ENCODE measurements around the gene ACTR6.

ACTR6 gene

DNA sequence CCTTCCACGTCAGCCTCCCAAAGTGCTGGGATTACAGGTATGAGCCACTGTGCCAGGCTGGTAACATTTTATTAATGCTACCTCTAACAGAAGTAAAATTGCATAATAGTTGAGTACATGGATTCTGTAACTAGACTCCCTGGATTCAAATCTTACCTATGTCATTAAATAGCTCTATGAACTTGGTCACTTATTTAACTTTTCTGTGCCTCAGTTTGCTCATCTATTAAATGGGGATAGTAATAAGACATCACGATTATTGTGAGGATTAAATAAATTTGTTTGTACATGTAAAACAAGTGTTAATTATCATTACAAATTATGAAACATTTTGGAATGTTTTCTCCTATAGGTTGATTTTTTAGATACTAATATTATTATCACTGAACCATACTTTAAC, 6.7 kb downstream of the ACTR6 start:
- no peak for DNase-seq (ENCODE audit: low read depth)
- no peak overlapping the region for H3K4me3 ChIP-seq (ENCODE audit: low read depth, low read length)
- TF ChIP-seq, protein P1, sequence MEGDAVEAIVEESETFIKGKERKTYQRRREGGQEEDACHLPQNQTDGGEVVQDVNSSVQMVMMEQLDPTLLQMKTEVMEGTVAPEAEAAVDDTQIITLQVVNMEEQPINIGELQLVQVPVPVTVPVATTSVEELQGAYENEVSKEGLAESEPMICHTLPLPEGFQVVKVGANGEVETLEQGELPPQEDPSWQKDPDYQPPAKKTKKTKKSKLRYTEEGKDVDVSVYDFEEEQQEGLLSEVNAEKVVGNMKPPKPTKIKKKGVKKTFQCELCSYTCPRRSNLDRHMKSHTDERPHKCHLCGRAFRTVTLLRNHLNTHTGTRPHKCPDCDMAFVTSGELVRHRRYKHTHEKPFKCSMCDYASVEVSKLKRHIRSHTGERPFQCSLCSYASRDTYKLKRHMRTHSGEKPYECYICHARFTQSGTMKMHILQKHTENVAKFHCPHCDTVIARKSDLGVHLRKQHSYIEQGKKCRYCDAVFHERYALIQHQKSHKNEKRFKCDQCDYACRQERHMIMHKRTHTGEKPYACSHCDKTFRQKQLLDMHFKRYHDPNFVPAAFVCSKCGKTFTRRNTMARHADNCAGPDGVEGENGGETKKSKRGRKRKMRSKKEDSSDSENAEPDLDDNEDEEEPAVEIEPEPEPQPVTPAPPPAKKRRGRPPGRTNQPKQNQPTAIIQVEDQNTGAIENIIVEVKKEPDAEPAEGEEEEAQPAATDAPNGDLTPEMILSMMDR (IDR thresholded peaks at IDR 0.05; ENCODE audit: control insufficient read depth, extremely low read depth, insufficient read depth) = no peak

DNA sequence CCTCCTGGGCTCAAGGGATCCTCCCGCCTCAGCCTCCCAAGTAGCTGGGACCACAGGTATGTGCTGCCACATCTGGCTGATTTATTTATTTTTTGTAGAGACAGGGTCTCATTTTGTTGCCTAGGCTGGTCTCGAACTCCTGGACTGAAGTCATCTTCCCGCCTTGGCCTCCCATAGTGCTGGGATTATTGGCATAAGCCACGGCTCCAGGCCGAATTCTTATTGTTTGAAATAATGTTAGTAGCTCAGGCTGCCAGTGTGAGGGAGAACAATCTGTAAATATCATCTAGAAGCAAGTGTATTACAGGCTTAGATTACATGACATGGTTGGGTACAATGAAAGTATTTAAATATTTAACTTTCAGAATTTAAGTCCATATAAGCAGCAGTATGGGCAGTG, 8.2 kb downstream of the ACTR6 start:
- TF ChIP-seq, protein P1 (IDR thresholded peaks at IDR 0.05; ENCODE audit: control insufficient read depth, extremely low read depth, insufficient read depth) = no peak
- no peak for DNase-seq (ENCODE audit: low read depth)

DNA sequence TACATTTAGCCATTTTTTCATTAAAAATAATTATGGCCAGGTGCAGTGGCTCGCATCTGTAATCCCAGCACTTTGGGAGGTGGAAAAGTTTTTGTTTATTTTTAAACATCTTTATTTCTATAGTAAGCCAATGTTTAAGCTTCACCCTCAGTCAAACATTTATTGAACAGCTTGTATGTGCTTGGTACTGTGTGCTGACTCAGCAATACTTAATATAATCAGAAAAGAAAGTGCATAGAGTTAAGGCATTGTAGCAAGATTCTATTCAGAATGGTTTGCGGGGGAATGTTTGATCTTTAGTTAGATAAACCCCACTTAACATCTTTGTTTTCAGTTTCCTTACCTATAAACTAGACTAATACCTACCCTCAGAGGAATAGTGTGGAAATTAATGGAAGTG, 11.1 kb downstream of the ACTR6 start:
- no peak for DNase-seq (ENCODE audit: low read depth)
- TF ChIP-seq, protein P1 (IDR thresholded peaks at IDR 0.05; ENCODE audit: control insufficient read depth, extremely low read depth, insufficient read depth) = no peak
- H3K4me3 ChIP-seq (ENCODE audit: low read depth, low read length) = no peak overlapping the region

More for the DNA sequence above, 8.2 kb downstream of the ACTR6 start:
- H3K4me3 ChIP-seq (ENCODE audit: low read depth, low read length) = no peak overlapping the region

DNA sequence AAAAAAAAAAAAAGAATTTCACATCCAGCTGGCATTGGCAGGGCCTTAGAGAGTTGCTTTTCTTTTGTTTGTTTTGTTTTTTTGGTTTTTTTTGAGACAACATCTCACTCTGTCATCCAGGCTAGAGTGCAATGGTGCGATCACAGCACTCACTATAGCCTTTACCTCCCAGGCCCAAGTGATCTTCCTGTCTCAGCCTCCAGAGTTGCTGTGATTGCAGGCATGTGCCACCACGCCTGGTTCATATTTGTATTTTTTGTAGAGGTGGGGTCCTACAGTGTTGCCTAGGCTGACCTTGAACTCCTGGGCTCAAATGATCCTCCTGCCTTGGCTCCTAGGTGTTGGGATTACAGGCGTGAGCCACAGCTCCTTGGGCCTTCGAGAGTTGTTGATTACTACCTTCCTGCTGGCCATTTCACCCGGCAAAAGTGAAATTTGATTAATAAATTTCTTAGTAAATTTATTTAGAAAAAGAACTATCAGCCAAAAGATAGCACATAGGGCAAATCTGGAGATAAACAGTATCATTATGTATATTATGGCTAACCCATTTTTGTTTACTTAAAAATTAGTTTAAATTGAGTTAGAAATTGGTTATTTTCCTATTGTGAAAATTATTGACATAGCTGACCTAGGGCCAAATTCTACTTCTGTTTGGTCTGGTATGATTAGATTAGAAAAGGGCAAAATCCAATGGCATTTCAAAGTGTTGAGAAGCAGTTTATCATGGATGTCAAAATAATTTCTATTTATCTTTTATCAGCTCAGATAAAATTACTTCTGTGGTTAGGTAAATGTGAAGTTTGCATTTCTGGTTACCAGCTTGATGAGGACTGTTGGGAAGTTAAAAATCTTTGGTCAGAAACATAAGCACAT, 12.6 kb downstream of the ACTR6 start:
- no peak overlapping the region for H3K4me3 ChIP-seq (ENCODE audit: low read depth, low read length)
- no peak for DNase-seq (ENCODE audit: low read depth)
- TF ChIP-seq, protein P1 (IDR thresholded peaks at IDR 0.05; ENCODE audit: control insufficient read depth, extremely low read depth, insufficient read depth) = no peak

DNA sequence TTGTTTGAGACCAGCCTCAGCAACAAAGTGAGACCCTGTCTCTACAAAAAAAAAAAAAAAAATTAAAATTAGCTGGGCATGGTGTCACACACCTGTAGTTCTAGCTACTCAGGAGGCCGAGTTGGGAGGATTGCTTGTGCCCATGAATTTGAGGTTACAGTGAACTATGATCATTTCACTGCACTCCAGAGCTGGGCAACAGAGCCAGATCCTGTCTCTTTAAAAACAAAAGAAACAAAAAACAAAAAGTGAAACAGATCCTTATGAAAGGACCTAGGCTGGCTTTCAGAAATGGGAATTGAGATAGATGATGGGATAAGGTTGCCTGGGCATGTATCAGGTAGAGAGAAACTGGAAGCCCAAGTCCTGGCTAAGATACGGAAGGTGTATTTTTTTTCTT, 13.9 kb downstream of the ACTR6 start:
- no peak for DNase-seq (ENCODE audit: low read depth)
- TF ChIP-seq, protein P1 (IDR thresholded peaks at IDR 0.05; ENCODE audit: control insufficient read depth, extremely low read depth, insufficient read depth) = no peak
- H3K4me3 ChIP-seq (ENCODE audit: low read depth, low read length) = no peak overlapping the region

DNA sequence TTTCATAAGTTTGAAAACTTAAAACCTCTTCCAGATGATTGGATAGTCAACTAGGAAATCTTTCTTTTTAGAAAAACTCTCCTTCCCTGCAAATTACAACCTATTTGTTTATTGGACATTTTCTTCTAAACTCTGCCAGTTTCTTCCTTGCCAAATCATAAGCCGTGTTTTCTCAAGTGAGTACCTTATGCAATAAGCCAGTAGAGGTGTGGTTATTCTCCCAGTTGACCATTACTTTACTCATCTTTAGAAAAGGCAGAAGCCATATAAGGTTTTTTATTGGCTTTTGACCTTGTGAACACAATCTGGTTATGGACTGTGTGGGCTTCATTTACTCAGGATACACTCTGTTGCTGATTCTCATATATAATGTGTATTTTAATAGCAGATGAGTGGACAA, 14.6 kb downstream of the ACTR6 start:
- H3K4me3 ChIP-seq (ENCODE audit: low read depth, low read length) = no peak overlapping the region
- DNase-seq (ENCODE audit: low read depth) = no peak
- TF ChIP-seq, protein P1 (IDR thresholded peaks at IDR 0.05; ENCODE audit: control insufficient read depth, extremely low read depth, insufficient read depth) = no peak

DNA sequence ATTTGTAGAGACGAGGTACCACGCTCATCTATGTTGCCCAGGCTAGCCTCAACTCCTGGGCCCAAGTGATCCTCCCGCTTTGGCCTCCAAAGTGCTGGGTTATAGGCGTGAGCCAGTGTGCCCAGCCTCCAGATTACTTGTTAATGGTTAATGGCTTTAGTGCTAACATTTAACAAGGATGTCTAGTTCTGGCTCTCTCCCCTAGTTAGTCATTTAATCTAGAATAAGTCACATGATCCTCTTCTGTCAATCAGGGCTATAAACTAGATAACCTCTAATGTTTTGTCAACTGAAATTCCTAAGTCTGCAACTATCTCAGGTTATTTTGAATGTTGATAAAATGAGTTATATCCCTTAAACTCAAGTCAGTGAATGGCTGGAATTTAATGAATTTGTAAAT, 15.7 kb downstream of the ACTR6 start:
- H3K4me3 ChIP-seq (ENCODE audit: low read depth, low read length) = no peak overlapping the region
- TF ChIP-seq, protein P1 (IDR thresholded peaks at IDR 0.05; ENCODE audit: control insufficient read depth, extremely low read depth, insufficient read depth) = no peak
- DNase-seq (ENCODE audit: low read depth) = no peak

All from LNCaP clone FGC (cell line).